CD4-positive, alpha-beta T cell treated with Interleukin-15 for 1 hour (primary cell): ENCODE results near the gene DMTF1.
"Not testable (repeated sequence)": the region's sequence is repeated elsewhere in the genome, so short reads cannot be mapped to it uniquely, and the experiment has no call there.

Experiments used
- DNase-seq: peaks from one replicate; pipeline ENCODE4 v3.0.0-alpha.2; 2020

The DMTF1 gene

DNA sequence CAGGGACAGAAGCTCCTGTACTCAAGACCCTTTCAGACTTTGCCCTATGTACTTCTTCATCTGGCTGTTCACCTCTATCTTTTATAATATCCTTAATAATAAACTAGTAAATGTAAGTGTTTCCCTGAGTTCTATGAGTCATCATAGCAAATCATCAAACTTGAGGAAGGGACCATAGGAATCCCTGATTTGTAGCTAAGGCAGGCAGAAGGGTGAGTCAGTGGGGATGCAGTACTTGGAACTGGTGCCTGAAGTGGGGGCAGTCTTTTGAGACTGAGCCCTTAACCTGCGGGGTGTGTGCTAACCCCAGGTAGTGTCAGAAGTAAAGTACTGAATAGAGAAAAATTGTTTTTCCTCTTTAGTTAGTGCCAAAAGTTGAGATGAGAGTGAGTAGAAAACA lies 73.4 kb downstream of the DMTF1 start:
- DNase-seq, result no peak

GRCh38 chr7:87226495-87226894 lies 74.2 kb downstream of the DMTF1 start:
- DNase-seq, result no peak

DNA sequence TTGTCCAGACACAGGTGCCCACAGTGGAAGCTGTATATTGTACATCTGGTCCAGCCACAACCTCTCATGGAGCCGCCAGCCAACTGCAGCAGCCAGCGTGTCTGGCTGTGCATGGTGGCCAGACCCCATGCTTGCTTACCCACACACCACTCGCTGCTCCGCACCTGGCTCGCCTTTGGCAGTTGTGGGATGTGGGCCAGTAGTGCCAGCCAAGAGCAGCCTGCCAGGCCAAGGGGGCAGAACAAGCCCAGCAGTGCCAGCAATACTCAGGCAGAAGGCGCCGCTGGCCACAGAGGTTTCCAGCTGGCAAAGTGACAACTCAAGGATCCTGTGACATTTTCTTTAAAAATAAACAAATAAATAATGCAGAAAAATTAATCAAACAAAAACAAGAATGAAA lies 79.0 kb downstream of the DMTF1 start:
- DNase-seq, result no peak

DNA sequence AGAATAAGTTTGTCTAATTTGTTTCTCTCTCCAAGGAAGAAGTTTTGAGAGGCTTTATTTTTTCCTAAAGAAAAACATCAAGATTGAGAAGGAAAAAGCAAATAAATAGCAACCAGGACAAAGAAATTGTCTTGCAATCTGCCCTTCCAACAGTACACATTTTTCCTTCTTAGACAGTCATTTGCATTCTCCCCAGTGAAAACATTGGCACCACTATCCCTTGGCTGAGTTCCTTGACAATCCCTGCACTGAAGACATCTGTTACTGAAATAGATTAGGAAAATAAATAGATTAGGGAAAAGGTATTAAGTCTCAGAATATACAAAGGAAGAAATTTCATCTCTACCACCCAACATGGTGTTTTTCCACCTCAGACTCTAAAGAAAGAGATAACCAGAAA lies 79.5 kb downstream of the DMTF1 start:
- DNase-seq, result no peak

- DNase-seq, result no peak
These were observed 82.7 kb downstream of the DMTF1 start for GRCh38 chr7:87234949-87235348.

DNA sequence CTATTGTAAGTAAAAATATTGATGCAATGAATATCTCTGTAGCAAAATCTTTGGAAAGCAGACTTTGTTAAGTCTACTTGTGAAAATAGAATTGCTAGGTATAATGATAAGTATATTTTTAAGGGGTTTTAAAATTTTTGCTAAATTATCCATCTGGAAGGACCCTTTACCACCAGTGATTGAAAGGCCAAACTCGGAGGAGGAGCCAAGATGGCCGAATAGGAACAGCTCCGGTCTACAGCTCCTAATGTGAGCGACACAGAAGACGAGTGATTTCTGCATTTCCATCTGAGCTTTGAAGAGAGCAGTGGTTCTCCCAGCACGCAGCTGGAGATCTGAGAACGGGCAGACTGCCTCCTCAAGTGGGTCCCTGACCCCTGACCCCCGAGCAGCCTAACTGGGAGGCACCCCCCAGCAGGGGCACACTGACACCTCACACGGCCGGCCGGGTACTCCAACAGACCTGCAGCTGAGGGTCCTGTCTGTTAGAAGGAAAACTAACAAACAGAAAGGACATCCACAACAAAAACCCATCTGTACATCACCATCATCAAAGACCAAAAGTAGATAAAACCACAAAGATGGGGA lies 86.3 kb downstream of the DMTF1 start:
- DNase-seq, result not testable (repeated sequence)

GRCh38 chr7:87245671-87246070 lies 93.4 kb downstream of the DMTF1 start:
- not testable (repeated sequence) for DNase-seq
